SK-N-MC (cell line): ENCODE results near the gene MORN3.
A peak's percentile ranks its signal among the peaks of the same experiment; 100 is the strongest.
"Not testable (repeated sequence)": the region's sequence is repeated elsewhere in the genome, so short reads cannot be mapped to it uniquely, and the experiment has no call there.

Source experiments
- DNase-seq: peaks from one replicate; pipeline ENCODE4 v3.0.0-alpha.2; 2011; ENCODE audit warnings: low read depth, low spot score
- H3K27ac ChIP-seq: fragments of 200-600 bp; sonication (generic); 2 replicates; pipeline ENCODE4 v1.5.1; 2016; ENCODE audit warnings: mixed run types
- H3K36me3 ChIP-seq: fragments of 200-600 bp; sonication (generic); 2 replicates; pipeline ENCODE4 v1.6.1; 2017; ENCODE audit warnings: antibody characterized with exemption, low read length, mixed read lengths; ENCODE audit not compliant: insufficient read depth
- H3K4me3 ChIP-seq: fragments of 200-600 bp; sonication (generic); 2 replicates; pipeline ENCODE4 v1.5.1; 2016
- H3K9ac ChIP-seq: fragments of 200-600 bp; sonication (generic); 2 replicates; pipeline ENCODE4 v1.8.0; 2017; ENCODE audit warnings: mixed run types, mixed read lengths; ENCODE audit not compliant: insufficient read length
- H3K9me3 ChIP-seq: fragments of 200-600 bp; sonication (generic); 2 replicates; pipeline ENCODE4 v1.6.1; 2017; ENCODE audit warnings: low read depth, mild to moderate bottlenecking, antibody characterized with exemption, low read length, moderate library complexity, mixed read lengths
- EZH2 ChIP-seq: fragments of 200-600 bp; sonication (generic); IDR thresholded peaks from one replicate; pipeline ENCODE4 v1.6.1; 2017; ENCODE audit warnings: antibody characterized with exemption
- FOXP2 ChIP-seq: optimal IDR thresholded peaks from 2 replicates; pipeline ENCODE3; 2011; ENCODE audit warnings: mild to moderate bottlenecking, moderate library complexity; ENCODE audit not compliant: insufficient read depth; ENCODE audit errors: extremely low read length, control extremely low read depth
- POLR2AphosphoS5 ChIP-seq: IDR thresholded peaks from 2 replicates; pipeline ENCODE4 v1.6.1; 2012; ENCODE audit warnings: mild to moderate bottlenecking, low read depth, low read length, borderline replicate concordance

The MORN3 gene

GRCh38 chr12:121712190-121712460, 42.7 kb upstream of the MORN3 start:
- H3K4me3 ChIP-seq: peak overlapping the region; percentile 96
- H3K9me3 ChIP-seq: no peaks in the 10 kb centered on the region
- H3K9ac ChIP-seq: peak overlapping the region; percentile 91
- H3K27ac ChIP-seq: no peak overlapping the region
- DNase-seq: no peak
- peaks cover 5% of the 10 kb centered on the region; the same call in 1 of the 2 replicates for H3K36me3 ChIP-seq
- TF ChIP-seq FOXP2: no peak
- no peak for TF ChIP-seq POLR2AphosphoS5
- TF ChIP-seq EZH2: no peak

GRCh38 chr12:121711361-121712189, 42.1 kb upstream of the MORN3 start:
- H3K9me3 ChIP-seq: no peaks in the 10 kb centered on the region
- TF ChIP-seq EZH2 (no peak), POLR2AphosphoS5 (no peak), FOXP2 (no peak)
- peak overlapping the region; percentile 91 for H3K9ac ChIP-seq
- no peak for DNase-seq
- no peak overlapping the region for H3K27ac ChIP-seq
- peak overlapping the region; percentile 96 for H3K4me3 ChIP-seq
- H3K36me3 ChIP-seq: peaks cover 5% of the 10 kb centered on the region; the same call in 1 of the 2 replicates

DNA sequence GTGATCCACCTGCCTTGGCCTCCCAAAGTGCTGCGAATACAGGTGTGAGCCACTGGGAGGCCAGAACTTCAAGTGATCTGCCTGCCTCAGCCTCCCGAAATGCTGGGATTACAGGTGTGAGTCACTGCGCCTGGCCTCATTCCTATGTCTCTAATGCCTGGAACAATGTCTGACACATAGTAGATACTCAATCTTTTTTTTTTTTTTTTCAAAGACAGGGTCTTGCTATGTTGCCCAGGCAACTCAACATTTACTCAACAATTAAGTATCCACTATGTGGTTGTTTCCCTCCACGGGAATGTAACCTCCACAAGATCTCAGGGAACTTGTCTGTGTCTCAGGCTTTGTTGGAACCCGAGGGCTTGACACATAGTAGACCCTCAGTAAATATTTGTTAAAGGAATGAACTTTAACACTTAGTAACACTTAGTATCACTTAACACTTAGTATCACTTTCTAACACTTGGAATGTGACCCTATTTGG, 40.1 kb upstream of the MORN3 start:
- TF ChIP-seq EZH2 (no peak), POLR2AphosphoS5 (no peak), FOXP2 (no peak)
- Histone ChIP-seq H3K4me3 (no peak overlapping the region), H3K36me3 (no peaks in the 10 kb centered on the region), H3K9ac (no peak overlapping the region), H3K9me3 (no peaks in the 10 kb centered on the region), H3K27ac (no peak overlapping the region)
- no peak for DNase-seq

- not testable (repeated sequence) for H3K36me3 ChIP-seq, H3K9ac ChIP-seq, H3K27ac ChIP-seq, DNase-seq, H3K4me3 ChIP-seq, H3K9me3 ChIP-seq
Measured at GRCh38 chr12:121709064-121709424, 39.6 kb upstream of the MORN3 start.

DNA sequence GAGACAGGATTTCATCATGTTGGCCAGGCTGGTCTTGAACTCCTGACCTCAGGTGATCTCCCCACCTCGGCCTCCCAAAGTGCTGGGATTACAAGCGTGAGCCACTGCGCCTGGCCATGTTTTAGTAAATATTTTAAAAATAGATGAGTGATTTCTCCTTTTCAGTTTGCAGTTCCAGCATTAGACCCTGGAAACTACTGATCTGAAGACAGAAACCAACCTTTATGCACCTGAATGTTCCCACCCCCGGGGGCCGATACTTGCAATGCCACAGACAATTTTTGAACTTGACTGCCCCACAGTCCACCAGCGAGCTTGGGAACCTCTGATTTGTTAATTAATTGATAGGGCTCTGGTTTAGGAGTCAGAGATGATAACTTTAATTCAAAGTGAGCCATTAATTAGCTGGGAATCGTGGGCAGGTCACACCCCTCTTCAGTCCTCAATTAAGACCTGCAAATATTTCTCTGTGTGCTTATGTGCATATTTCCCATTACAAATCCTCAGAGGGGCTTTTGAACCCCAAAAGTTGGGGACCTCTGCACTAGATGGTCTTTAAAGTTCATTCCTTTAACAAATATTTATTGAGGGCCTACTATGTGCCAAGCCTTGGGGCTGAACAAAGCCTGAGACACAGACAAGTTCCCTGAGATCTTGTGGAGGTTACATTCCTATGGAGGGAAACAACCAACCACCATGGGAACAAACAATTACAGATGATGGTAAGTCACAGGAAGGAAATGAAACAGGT, 39.0 kb upstream of the MORN3 start:
- no peak overlapping the region for H3K27ac ChIP-seq
- H3K4me3 ChIP-seq: no peak overlapping the region
- no peak overlapping the region for H3K9ac ChIP-seq
- H3K36me3 ChIP-seq: no peaks in the 10 kb centered on the region
- no peak for DNase-seq
- H3K9me3 ChIP-seq: no peaks in the 10 kb centered on the region
- TF ChIP-seq POLR2AphosphoS5 (no peak), EZH2 (no peak)

DNA sequence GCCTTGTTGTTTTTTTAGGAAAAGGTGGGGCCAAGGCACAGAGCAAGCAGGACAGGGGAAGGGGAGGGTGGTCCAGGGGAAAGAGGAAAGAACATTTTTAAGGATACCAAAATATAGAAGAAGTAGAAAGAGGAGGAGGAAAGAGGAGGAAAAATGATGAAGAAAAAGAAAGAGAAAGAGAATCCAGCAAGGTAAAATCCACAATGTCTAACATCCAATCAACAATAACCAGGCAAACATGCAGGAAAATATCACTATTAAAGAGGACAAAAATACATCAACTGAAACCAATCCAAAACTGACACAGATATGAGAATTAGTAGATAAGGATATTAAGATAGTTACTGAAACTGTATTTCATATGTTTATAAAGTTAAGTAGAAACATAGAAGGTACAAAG, 36.1 kb upstream of the MORN3 start:
- TF ChIP-seq POLR2AphosphoS5 (no peak), EZH2 (no peak), FOXP2 (no peak)
- H3K9me3 ChIP-seq: no peaks in the 10 kb centered on the region
- DNase-seq: no peak
- no peak overlapping the region for H3K4me3 ChIP-seq
- H3K9ac ChIP-seq: no peak overlapping the region
- no peak overlapping the region for H3K27ac ChIP-seq
- H3K36me3 ChIP-seq: no peaks in the 10 kb centered on the region

DNA sequence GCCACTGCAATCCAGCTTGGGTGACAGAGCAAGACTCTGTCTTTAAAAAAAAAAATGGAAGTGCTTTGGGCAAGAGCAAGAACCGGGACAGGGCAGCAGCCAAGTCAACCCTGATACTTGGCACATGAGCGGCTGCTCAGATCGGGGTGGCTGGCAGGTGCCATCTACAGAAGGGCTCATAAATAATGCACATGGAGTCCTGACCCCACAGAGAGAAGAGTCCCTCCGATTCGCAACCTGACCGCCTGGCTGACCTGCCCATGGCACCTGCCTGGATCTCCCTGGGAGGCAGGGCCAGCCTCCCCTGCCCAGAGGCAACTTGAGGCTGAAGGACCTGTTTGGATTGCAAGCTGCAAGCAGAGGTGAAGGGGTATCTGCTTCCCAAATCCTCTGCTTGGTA, 33.5 kb upstream of the MORN3 start:
- H3K27ac ChIP-seq: no peak overlapping the region
- no peaks in the 10 kb centered on the region for H3K36me3 ChIP-seq
- H3K4me3 ChIP-seq: no peak overlapping the region
- TF ChIP-seq FOXP2: no peak
- no peak for TF ChIP-seq EZH2
- TF ChIP-seq POLR2AphosphoS5: no peak
- H3K9ac ChIP-seq: no peak overlapping the region
- H3K9me3 ChIP-seq: no peaks in the 10 kb centered on the region
- no peak for DNase-seq

DNA sequence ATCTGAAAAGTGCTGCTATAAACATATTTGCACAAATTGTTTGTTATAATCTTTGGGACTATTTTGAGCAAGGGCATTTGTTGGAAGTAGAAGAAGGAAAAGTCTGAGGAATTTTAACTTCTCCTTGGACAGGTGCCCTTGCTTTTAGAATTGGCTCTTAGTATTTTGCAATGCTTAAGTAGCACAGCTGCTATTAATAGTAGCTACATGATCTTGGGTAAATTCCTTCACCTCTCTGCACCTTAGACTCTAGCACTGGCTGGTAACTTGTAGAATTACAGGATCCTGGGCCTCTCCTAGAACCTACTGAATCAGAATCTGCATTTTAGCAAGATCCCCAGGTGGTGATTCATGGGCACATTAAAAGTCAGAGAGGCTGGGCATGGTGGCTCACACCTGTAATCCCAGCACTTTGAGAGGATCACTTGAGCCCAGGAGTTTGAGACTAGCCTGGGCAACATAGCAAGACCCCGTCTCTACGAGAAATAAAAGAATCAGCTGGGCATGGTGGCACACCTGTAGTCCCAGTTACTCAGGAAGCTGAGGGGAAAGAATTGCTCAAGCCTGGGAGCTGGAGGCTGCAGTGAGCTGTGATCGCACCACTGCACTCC, 32.3 kb upstream of the MORN3 start:
- TF ChIP-seq FOXP2 (no peak), POLR2AphosphoS5 (no peak), EZH2 (no peak)
- Histone ChIP-seq H3K4me3 (no peak overlapping the region), H3K9ac (no peak overlapping the region), H3K36me3 (no peaks in the 10 kb centered on the region), H3K27ac (no peak overlapping the region), H3K9me3 (no peaks in the 10 kb centered on the region)
- no peak for DNase-seq

DNA sequence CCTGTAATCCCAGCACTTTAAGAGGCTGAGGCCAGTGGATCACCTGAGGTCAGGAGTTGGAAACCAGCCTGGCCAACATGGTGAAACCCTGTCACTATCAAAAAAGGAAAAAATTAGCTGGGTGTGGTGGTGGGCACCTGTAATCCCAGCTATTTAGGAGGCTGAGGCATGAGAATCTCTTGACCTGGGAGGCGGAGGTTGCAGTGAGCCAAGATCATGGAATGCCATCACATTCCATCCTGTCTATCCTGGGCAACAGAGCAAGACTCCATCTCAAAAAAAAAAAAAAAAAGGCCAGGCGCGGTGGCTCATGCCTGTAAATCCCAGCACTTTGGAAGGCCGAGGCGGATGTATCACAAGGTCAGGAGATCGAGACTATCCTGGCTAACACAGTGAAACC, 28.4 kb upstream of the MORN3 start:
- not testable (repeated sequence) for H3K36me3 ChIP-seq, H3K4me3 ChIP-seq, H3K9ac ChIP-seq, H3K9me3 ChIP-seq, DNase-seq, H3K27ac ChIP-seq
